Sigmoid colon (tissue), 4 donors: ENCODE measurements around the gene KCNIP2.

ENCODE experiments used
- EP300 ChIP-seq, 4 donors: sonication (generic); formaldehyde crosslinking; IDR thresholded peaks; one replicate each; pipeline ENCODE4 v1.6.1; 2017; ENCODE audit warnings: antibody characterized with exemption in 4 of 4
- POLR2AphosphoS5 ChIP-seq, 4 donors: sonication (generic); formaldehyde crosslinking; IDR thresholded peaks; one replicate each; pipeline ENCODE4 v1.6.1; 2017; ENCODE audit warnings: antibody characterized with exemption in 4 of 4
- TF ChIP-seq, protein P1 (sequence below), 4 experiments: fragments of 450-650 bp in 3 of 4; fragments of 200-600 bp in 1 of 4; IDR thresholded peaks; one replicate each; pipeline ENCODE4 v1.5.1; 2016 to 2019; ENCODE audit warnings: antibody characterized with exemption in 4 of 4, mild to moderate bottlenecking in 3 of 4, moderate library complexity in 2 of 4

DNA sequence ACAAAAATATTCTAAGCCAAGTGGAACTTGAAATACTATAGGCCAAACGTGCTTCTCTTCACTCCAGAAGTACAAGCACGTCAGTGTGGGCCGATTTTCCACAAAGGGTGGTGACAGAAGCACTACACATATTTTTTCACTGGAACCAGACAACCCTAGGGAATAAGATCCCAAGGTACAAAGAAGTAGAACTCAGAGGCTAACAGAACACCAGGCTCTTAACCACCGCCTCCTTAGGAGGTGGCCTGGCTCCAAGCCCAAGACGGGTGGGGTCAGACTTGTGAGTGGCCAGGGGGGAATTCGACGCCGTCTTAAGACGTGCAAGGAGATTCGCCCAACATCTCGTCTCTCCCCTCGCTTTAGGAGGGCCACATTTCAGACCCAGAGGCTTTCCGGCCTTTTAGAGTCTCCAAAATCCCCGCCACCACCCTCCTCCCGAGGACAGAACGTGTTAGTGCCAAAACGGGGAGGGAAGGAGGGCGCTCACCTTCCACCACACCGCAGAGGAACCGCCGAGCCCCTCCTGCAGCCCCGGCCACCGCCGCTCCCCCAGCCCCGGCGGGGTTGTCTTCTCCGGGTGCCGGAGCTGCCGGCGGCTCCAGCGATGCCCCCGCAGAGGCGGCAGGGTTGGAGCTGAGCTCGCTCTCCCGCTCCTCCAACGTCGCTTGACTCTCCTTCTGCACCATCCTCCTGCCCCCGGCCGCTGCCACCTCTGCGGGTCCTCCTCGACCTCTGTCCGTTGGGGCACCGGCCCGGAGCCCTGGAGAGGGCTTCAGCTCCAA, 26.1 kb downstream of the KCNIP2 start:
- TF ChIP-seq, protein P1, sequence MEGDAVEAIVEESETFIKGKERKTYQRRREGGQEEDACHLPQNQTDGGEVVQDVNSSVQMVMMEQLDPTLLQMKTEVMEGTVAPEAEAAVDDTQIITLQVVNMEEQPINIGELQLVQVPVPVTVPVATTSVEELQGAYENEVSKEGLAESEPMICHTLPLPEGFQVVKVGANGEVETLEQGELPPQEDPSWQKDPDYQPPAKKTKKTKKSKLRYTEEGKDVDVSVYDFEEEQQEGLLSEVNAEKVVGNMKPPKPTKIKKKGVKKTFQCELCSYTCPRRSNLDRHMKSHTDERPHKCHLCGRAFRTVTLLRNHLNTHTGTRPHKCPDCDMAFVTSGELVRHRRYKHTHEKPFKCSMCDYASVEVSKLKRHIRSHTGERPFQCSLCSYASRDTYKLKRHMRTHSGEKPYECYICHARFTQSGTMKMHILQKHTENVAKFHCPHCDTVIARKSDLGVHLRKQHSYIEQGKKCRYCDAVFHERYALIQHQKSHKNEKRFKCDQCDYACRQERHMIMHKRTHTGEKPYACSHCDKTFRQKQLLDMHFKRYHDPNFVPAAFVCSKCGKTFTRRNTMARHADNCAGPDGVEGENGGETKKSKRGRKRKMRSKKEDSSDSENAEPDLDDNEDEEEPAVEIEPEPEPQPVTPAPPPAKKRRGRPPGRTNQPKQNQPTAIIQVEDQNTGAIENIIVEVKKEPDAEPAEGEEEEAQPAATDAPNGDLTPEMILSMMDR (IDR thresholded peaks at IDR 0.05) = no peak
- TF ChIP-seq EP300 (IDR thresholded peaks at IDR 0.05) = no peak
- peak; percentile 62 to 94 (median 83) for TF ChIP-seq POLR2AphosphoS5 (IDR thresholded peaks at IDR 0.05)
